Measurements from ENCODE around the gene COX19.

Gene COX19

DNA sequence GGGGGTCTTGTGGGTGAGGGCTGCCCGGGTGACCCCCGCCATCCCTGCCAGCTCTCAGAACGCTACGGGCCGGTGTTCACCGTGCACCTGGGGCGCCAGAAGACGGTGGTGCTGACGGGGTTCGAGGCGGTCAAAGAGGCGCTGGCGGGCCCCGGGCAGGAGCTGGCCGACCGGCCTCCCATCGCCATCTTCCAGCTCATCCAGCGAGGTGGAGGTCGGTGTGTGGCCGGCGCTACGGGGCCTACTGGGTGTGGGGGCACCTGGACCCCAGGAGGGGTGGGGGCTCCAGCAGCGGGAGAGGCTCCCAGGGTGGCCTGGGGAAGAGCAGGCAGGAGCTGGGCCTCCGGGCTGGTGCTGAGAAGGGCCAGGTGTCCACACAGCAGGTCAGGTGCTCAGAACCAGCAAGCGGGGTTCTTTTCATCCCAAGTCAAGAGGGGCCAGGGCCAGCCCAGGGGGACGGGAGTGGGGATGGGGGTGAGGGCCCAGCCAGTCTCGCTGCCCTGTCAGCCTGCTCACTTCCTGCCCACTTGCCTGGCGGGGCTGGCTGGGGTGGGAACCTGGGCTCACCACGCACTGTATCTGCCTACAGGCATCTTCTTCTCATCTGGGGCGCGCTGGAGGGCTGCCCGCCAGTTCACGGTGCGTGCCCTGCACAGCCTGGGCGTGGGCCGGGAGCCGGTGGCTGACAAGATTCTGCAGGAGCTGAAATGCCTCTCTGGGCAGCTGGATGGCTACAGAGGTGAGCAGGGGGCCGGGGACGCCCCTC lies 9.2 kb upstream of the COX19 start:
- no peak overlapping the region for H3K4me3 ChIP-seq
- DNase-seq (ENCODE audit: low spot score) = no peak
- no peak overlapping the region for H3K27ac ChIP-seq
- TF ChIP-seq, protein P1, sequence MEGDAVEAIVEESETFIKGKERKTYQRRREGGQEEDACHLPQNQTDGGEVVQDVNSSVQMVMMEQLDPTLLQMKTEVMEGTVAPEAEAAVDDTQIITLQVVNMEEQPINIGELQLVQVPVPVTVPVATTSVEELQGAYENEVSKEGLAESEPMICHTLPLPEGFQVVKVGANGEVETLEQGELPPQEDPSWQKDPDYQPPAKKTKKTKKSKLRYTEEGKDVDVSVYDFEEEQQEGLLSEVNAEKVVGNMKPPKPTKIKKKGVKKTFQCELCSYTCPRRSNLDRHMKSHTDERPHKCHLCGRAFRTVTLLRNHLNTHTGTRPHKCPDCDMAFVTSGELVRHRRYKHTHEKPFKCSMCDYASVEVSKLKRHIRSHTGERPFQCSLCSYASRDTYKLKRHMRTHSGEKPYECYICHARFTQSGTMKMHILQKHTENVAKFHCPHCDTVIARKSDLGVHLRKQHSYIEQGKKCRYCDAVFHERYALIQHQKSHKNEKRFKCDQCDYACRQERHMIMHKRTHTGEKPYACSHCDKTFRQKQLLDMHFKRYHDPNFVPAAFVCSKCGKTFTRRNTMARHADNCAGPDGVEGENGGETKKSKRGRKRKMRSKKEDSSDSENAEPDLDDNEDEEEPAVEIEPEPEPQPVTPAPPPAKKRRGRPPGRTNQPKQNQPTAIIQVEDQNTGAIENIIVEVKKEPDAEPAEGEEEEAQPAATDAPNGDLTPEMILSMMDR (IDR thresholded peaks at IDR 0.05) = no peak

GRCh38 chr7:983616-984071 lies 8.3 kb upstream of the COX19 start:
- no peak overlapping the region for H3K4me3 ChIP-seq

GRCh38 chr7:983004-983615 lies 7.8 kb upstream of the COX19 start, which contains the start of gene CYP2W1:
Gene CYP2W1, plus strand, starts transcription at chr7:983181. Its CDS starts 31 bp downstream, at chr7:983212.
- no peak within 1 kb of the TSS for H3K27ac ChIP-seq
- no peak for DNase-seq (ENCODE audit: low spot score)
- TF ChIP-seq, protein P1 (IDR thresholded peaks at IDR 0.05) = no peak
- no peak within 1 kb of the TSS for H3K4me3 ChIP-seq

More at GRCh38 chr7:983616-984071, 8.3 kb upstream of the COX19 start:
- TF ChIP-seq, protein P1 (IDR thresholded peaks at IDR 0.05) = no peak
- DNase-seq (ENCODE audit: low spot score) = no peak
- H3K27ac ChIP-seq = no peak overlapping the region

DNA sequence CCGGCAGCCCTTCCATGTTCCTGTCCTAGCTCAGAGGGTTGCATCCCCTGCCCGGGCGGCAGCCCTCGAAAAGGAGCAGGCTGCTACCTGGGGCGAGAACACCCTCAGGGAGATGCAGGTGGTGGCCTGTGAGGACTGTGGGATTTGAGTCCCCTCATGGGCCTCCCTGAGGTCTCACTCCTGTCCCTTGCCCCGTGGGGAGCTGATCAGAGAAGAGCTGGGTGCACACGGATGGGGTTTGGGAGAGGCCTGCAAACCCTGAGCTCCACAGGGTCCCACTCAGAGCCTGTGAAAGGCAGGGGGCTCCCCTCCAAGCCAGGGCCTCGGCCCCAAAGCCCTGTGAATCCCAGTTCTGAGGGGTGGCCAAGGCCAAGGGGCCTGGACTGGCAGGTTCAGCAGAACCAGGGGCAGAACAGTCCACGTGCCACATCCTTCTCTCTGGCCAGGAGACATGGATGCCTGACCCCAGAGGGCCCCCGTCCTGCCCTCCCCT lies 7.2 kb upstream of the COX19 start:
- no peak for DNase-seq (ENCODE audit: low spot score)

GRCh38 chr7:981793-982510 lies 6.6 kb upstream of the COX19 start:
- TF ChIP-seq, protein P1 (IDR thresholded peaks at IDR 0.05) = no peak
- no peak for DNase-seq (ENCODE audit: low spot score)
- H3K4me3 ChIP-seq = no peak overlapping the region
- no peak overlapping the region for H3K27ac ChIP-seq

More for the DNA sequence above, 7.2 kb upstream of the COX19 start:
- Histone ChIP-seq H3K27ac (no peak overlapping the region), H3K4me3 (no peak overlapping the region)
- TF ChIP-seq, protein P1 (IDR thresholded peaks at IDR 0.05) = no peak

- TF ChIP-seq, protein P1 (IDR thresholded peaks at IDR 0.05) = no peak
- Histone ChIP-seq H3K4me3 (no peak overlapping the region), H3K27ac (no peak overlapping the region)
- no peak for DNase-seq (ENCODE audit: low spot score)
Measured at GRCh38 chr7:979886-980571, 4.7 kb upstream of the COX19 start.

Measured in coronary artery (tissue), 2 donors.